NOMO-1 (cell line): ENCODE measurements around the gene KDM7A.

ENCODE experiments used
- DNase-seq, 2 experiments: peaks; one replicate each; lab custom pipeline; 2025; ENCODE audit not compliant: unreplicated experiment in 2 of 2; lab: John Stamatoyannopoulos, UW

KDM7A gene

DNA sequence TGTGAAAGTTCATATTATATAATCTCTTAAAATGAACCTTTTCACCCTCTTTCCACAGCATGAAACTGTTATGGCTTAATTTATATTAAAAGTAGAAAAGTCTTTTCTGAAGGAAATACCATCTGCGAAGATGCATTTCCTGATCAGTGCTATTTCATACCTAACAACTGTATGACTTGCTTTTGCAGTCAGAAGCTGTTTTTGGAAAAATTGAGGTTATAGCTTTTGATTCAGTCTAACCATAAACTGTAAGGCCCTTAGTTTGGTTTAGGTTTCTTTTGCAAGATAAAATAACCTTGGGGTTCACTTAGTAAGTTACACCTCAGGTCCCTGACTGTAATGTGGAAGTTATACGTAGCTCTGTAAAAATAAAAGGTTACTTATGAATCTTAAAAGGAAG, 91.3 kb downstream of the KDM7A start:
- DNase-seq: no peak

DNA sequence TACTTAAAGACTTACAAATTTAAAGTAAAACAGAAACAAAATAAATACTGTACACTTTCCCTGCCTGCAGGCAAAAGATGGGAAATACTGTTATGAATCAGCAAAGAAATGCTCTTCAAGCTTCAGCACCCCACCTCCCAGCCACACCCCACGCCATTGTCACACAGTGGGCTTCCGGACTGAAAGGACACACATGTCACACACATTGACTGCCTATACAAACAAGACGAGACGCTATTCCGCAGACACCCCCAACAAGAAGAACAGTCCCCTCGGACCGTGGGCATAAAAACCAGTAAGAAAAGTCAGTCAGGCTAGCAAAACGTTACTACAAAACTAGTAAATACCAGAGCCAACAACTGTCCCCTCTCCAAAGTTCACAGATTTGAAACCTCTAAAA, 91.8 kb downstream of the KDM7A start:
- DNase-seq: peak in 1 of 2 experiments; percentile 4

DNA sequence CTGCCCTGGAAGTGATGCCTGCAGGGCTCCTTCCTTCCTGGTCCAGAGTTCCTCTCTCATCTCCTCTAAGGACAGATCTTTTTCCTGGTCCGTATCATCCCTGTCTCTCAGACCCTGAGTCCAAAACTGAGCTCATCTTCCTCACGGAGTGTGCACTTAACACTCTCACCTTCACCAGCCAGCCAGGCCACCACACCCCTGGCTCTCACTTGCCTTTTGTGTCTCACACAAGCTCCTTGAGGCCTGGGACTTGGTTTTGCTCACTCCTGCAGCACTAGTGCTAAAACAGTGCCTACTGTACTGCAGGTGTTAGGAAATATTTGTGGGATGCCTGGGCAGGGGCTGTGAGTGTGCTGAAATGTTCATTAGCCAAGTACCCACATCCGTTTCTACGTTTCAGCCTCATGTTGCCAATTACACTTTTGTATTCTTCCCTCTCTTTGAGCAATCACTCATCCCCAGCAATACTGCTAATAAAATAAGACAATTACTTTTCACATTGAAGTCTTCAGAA, 92.6 kb downstream of the KDM7A start:
- DNase-seq: peak; percentile 36 to 44

DNA sequence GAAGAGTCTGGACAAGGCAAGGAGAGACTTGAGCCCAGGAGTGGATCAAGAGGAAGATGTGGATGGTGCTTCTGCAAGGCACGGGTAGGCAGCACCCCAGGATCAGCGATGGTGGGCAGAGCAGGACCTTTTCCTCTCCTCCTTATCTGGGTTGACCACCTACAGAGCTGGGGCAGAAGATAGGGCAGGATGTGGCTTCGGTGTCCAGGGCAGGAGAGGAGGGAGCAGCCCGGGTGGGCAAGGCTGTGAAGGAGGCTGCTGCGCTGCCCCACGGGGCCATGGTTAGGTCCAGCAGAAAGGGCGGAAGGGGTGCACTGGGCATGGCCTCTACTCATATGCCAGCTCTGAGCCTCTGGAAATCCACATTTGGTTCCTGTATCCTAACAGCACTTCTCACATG, 94.0 kb downstream of the KDM7A start:
- no peak for DNase-seq

DNA sequence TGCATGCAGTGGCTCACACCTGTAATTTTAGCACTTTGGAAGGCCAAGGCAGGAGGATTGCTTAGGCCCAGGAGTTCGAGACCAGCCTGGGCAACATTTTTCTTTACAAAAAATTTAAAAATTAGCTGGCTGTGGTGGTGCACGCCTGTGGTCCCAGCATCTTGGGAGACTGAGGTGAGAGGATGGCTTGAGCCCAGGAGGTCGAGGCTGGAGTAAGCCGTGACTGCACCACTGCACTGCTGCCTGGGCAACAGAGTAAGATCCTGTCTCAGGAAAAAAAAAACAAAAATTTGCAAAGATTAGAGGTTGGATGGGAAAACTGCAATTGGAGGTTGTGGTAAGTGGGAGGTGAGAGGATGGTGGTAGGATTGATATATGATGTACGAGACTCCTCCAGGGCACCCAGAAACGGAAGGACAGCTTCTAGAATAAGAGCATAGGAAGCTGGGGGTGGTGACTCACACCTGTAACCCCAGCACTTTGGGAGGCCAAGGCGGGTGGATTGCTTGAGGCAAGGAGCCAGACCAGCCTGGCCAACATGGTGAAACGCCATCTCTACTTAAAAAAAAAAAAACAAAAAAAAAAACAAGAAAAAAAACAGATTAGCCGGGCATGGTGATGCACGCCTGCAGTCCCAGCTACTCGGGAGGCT, 94.9 kb downstream of the KDM7A start:
- no peak for DNase-seq

DNA sequence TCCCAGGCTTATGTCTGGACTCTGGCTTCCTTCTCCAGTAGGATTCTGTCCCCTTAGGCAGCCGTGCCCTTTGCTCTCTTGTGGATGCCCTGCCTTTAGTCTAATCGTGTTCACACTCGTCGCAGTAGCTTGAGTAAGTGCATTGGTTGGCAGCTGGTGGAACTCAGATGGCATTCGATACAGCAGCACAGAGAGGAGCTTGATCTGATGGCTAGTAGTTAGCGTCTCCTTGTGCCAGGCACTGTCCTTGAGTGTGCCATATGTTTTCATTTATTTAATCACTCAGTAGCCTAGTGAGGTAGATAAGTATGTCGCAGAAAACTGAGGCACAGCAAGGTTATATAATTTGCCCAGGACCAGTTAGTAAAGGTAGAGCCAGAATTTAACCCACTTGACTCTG, 95.9 kb downstream of the KDM7A start:
- DNase-seq: no peak

DNA sequence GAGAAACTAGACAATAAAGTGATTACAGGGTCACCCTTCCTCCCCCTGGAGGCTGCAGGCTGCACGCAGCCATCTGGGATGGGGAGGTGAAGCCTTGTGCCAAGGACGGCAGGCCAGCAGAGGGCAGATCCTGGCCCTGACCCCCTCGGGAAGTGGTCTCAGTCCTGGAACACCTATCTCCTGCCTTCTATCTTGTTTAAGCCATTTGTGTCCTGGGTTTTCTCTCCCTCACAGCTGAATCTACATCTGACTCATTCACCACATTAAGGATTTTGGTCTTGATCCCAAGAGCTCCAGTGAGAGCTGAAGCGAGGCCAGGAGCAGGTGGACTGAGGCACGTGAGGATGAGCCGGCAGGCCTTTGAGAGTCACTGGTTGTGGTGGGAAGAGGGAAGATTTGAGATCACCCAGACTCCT, 97.7 kb downstream of the KDM7A start:
- no peak for DNase-seq

DNA sequence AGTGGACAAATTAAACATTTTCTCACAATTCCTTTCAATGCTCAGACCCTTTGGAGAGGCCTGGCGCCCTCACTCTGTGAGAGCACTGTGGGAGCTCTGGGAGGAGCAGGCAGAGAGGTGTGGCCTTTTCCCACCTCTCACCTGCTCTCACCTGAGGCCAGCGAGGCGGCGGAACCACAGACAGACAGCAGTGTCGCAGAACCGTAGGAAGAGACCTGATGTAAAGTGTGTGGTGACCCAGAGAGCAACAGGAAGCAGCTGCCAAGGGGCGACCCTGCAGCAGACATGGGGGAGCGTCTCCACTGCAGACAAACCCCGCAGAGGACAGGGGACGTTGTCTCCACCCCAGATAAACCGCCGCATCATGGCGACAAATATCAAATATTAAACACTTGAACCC, 98.4 kb downstream of the KDM7A start:
- no peak for DNase-seq

DNA sequence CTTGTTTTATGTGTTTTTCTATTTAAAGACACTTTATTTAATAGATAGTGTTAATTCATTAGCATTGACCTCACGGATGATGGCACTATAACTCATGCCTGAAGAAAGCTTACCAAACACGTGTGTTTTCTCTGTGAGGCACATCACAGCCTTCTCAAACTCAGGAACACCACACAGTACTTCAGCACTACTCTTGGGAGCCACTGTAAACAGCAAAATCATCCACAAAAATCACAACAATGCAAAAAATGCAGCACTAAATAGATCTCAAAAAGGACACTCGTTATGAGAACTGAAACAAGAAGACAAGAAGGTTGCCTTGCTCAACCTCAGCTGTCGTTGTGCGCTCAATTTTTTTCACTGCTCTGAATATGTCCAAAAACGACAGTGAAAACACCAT, 102.0 kb downstream of the KDM7A start:
- no peak for DNase-seq

DNA sequence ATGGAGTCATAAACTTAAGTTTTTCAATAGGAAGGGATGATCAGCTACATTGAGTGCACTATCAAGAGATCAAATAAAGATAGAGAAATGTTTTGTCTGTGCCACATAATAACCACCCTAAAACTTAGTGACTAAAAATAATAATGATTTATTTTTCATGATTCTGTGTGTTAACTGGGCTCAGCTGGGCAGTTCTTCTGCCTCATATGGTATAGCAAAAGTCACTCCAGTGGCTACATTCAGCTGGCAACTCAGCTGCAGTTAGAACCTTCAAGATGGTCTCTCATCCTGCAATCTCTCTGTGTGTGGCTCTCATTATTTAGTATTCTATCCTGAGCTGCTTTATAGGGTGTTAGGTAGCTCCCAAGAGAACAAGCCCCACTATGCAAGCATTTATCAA, 106.2 kb downstream of the KDM7A start:
- DNase-seq: no peak

DNA sequence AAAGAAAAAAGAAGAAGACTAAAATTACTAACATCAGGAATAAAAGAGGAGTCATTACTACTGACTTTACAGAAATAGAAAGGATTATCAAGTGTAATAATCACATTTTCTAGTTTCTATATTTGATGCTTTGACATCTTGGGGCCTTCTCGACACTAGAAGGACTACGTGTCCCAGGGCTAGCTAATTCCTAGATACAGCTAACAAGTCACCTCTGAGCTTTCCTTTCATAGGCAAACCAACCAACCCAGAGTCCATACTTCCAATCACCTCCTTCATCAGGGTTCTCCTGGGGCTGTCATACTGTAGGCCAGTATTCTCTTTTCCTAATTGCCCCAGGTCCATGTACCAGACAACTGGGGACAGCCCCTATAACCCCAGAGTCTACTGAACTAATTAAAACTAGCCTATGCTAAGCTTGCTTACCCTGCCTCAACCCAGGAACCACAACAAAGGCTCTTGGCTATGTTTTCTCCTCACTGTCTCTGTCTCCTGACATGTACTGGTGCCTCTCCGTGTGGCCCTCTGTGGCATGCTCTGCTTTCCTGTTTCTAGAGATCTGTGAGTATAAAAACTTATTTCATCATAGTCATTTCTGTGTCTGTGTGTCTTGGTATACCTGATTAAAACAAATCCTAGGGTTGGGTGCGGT, 107.4 kb downstream of the KDM7A start:
- no peak for DNase-seq

DNA sequence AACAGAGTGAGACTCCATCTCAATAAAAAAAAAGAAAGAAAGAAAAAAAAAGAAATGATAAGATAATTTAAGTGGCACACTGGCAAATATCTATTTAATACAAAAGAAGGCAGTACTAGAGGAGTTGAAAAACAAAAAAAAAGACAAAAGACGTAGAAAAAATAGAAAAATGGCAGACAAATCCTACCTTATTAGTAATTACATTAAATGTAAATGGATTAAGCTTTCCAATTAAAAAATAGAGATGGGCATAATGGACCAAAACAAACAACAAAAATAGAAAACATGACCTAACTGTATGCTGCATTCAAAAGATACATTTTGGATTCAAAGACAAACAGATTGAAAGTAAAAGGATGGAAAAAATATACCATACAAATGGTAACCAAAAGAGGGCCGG, 108.8 kb downstream of the KDM7A start:
- no peak for DNase-seq

DNA sequence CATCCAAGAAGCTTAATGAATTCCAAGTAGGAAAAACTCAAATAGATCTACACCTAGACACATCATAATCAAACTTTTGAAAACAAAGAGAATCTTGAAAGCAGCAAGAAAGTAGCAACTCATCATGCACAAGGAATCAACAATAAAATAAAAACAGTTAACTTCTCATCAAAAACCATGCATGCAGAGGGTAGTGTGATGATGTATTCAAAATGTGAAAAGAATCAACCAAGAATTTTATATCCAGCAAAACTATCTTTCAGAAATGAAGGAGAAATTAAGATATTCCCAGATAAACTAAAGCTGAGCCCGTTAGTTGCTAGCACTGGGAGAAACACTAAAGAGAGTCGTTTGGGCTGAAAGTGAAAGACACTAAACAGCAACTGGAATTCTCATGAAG, 109.7 kb downstream of the KDM7A start:
- no peak for DNase-seq

DNA sequence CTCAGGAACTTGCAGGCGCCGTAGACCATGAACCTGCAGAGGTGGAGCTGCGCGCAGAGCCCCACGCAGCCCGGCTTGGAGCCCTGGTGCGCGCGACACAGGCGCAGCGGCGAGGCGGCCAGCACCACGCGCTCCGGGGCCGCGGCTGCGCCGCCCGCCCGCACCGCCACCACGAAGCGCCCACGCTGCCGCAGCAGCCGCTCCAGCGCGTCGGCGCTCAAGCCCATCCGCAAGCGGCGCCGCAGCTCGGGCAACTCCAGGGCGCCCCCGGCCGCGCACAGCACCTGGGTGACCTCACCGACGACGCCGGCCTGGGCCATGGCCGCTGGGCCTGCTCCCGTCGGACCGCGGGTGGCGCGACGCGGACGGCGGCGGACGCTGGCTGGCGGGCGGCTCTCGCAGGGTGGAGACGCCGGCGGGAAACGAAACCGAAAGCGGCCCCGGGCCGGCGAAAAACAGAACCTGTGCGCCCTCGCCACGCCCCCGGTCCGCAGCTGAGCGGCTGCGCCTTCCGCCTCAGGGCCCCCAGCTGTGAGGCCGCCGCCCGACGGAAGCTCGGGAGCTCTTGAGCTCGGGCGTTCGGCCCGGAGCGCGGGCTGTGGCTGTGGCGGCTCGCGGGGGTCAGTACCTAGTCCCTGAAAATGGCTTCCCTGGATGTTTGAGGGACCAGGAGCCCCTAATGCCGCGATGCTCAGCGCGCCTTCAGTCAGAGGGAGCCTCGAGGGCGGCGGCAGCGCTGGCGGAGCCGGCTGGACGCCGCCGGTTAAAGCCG, 114.1 kb downstream of the KDM7A start, which contains the start of gene PARP12:
TSS of gene PARP12 (minus strand) at position 424 of the 772 bp plus-strand sequence. CDS start at position 320, 104 bp downstream.
- peak; percentile 58 to 75 for DNase-seq

DNA sequence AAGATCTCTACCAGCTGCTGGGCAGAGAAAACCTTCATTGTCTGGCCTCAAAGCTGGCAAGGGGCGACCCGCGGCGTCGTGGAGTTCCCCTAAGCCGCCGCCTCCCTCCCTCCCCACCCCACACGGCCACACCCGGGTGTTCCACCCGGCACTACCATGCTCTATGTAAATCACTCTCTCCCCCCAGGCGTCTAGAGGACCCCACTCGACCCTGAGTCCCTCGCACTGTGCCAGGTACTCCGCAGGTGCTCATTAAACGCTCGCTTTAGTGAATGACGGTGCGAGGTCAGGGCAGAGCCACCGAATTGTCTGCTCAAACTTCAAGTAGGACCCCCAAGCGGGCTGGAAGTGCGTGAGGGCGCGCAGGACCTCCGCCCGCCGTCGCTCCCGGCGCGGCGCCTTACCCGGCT, 114.7 kb downstream of the KDM7A start:
- DNase-seq: no peak

DNA sequence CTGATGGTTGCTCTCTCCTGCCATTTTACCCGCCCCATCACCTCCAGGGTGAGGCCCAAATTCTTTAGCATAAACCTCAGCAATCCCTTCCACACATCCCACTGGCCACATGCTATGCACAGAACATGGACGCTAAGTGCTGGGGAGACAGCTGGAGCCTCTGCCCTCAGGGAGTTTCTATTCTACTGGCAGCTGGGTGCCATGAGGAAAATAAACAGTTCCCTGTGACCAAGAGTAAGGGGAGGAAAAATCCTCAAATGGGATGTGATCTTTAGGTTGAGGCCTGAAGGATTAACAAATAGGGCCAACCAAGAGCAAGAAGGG, 115.2 kb downstream of the KDM7A start:
- DNase-seq: no peak

DNA sequence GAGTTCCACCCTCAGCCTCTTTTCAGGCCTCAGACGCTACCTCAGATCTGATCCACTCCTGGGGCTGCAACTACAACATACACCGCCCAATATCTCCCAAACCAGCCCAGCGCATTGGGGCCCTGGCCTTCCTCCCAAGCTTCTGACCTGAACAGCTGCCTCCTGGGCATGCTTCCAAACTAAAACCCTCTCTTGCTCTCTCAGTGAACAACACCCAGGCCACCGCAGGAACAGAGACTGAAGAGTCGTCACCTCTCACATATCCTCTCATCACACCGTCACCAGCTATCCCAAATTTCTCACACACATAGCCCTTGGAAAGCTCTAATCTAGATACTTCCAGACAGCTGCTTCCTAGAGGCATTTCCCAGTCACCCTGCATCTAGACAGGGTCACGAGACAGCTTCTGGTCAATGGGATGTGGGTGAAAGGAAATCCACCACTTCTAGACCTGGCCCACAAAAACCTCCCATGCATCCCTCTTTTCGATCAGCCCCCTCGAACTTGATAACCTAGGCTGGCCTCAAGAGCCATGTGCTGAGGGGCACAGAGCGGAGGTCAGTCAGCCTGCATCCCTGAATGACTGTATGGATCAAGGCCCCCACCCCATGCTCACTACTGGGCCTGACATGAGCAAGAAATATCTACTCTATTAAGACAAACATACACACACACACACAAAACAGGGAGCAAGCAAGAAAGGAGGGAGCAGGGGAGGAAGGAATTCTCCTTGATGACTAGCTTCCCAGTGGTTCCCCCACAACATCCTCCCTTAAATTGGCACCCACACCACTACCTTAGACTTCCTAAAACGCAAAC, 115.8 kb downstream of the KDM7A start:
- no peak for DNase-seq

DNA sequence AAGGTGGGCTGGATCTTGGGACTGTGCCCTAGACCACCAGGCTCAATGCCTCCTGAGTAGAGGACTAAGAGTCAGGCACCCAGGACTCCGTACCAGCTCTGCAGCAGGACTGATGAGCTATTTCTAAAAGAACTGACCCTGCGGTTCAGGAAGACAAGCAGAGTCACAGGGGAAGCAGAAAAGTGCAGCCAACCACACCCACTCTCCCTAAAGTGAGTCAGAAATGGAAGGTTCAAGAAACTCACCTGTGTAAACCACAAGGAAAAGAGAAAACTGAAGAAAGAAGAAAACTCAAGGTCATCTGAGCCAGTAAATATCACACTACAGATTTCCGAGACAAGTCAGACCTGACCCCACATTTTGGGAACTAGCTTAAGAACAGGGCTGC, 116.5 kb downstream of the KDM7A start:
- no peak for DNase-seq

DNA sequence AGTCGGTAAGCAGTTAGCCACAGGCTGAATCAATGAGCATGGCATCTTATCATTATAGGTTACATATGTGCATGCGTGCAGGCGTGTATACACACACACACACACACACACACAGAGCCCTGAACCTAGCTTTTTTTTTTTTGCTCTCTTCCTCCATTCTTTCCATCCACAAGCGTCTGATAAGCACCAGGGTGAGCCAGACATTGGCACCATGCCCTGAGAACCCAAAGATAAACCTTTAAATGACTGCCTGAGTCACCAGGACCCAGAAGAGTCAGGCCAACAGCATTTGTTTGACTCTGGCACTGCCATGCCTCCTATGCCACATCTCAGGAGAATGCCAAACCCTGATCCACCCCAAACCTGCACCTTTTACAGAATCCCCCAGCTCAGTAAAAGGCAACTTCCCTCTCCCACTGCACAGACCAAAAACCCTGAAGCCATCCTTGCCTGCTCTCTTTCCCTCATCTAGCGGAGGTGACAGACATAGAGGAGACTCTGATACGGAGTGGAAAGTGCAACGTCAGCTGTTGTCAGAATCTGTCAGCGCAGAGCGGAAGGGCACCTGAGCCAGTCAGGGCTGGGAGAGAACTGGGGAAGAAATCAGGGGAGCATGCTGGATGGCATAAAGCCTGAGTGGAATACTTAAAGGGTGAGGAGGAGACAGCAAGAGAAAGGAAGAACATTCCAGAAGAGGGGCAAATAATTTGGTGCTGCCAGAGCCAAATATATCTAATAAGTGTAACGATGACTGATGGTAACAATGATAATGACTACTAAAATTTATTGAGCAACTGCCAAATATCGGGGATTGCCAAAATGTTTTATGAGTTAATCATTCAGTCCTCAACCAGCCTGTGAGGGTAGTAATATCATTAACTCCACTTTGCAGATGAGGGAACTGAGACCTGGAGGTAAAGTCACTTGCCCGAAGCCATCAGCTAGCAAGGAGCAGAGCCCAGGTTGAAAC, 117.2 kb downstream of the KDM7A start:
- DNase-seq: no peak

DNA sequence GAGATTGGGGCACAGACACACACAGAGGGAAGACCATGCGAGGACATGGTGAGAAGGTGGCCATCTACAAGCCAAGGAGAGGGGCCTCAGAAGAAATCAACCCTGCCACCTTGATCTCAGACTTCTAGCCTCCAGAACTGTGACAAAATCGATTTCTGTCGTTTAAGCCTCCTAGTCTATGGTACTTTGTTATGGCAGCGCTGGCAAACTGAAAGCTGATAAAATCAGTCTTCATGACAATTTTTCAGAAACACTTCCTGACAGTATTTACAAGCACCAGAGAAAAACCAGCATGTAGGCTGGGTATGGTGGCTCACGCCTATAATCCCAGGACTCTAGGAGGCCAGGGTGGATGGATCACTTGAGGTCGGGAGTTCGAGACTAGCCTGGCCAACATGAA, 118.3 kb downstream of the KDM7A start:
- no peak for DNase-seq
